ENCODE data around the gene NFASC. TPM values are rescaled to one million over a fixed set of nuclear protein-coding genes. Genes with fewer than 3 reads are reported as not detected.

The NFASC gene
- total RNA-seq, 1 experiment from 2014 or later = 0.03 TPM

GRCh38 chr1:204970937-204971336, 100.3 kb downstream of the NFASC start:
- H3K36me3 ChIP-seq = no peaks in the 10 kb centered on the region
- H3K4me1 ChIP-seq (replicated peaks) = no peaks in the 10 kb centered on the region
- H3K9me3 ChIP-seq (replicated peaks) = no peaks in the 10 kb centered on the region
- DNase-seq (ENCODE audit: low read depth in 1 of 2, low spot score in 2 of 2) = no peak
- no peak overlapping the region for H3K27ac ChIP-seq
- H3K27me3 ChIP-seq (replicated peaks) = peaks cover 7% of the 10 kb centered on the region; the same call in 1 of the 2 replicates
- H3K4me3 ChIP-seq = no peak overlapping the region

- Histone ChIP-seq H3K36me3 (no peaks in the 10 kb centered on the region), H3K27me3 (replicated peaks) (peaks cover 7% of the 10 kb centered on the region; the same call in 1 of the 2 replicates), H3K4me1 (replicated peaks) (no peaks in the 10 kb centered on the region), H3K9me3 (replicated peaks) (no peaks in the 10 kb centered on the region), H3K27ac (no peak overlapping the region), H3K4me3 (no peak overlapping the region)
- no peak for DNase-seq (ENCODE audit: low read depth in 1 of 2, low spot score in 2 of 2)
These were observed 101.1 kb downstream of the NFASC start for GRCh38 chr1:204971517-204972336.

- no peak for DNase-seq (ENCODE audit: low read depth in 1 of 2, low spot score in 2 of 2)
- H3K4me3 ChIP-seq = no peak overlapping the region
These were observed 101.8 kb downstream of the NFASC start for GRCh38 chr1:204972426-204972825.

GRCh38 chr1:204973449-204973848, 102.8 kb downstream of the NFASC start:
- Histone ChIP-seq H3K4me1 (replicated peaks) (no peaks in the 10 kb centered on the region), H3K9me3 (replicated peaks) (no peaks in the 10 kb centered on the region), H3K27ac (no peak overlapping the region), H3K4me3 (no peak overlapping the region), H3K27me3 (replicated peaks) (peaks cover 7% of the 10 kb centered on the region; the same call in 1 of the 2 replicates), H3K36me3 (no peaks in the 10 kb centered on the region)
- DNase-seq (ENCODE audit: low read depth in 1 of 2, low spot score in 2 of 2) = no peak

More at GRCh38 chr1:204972426-204972825, 101.8 kb downstream of the NFASC start:
- Histone ChIP-seq H3K27ac (no peak overlapping the region), H3K36me3 (no peaks in the 10 kb centered on the region), H3K27me3 (replicated peaks) (peaks cover 7% of the 10 kb centered on the region; the same call in 1 of the 2 replicates), H3K4me1 (replicated peaks) (no peaks in the 10 kb centered on the region), H3K9me3 (replicated peaks) (no peaks in the 10 kb centered on the region)

- Histone ChIP-seq H3K4me3 (no peak overlapping the region), H3K27me3 (replicated peaks) (peaks cover 7% of the 10 kb centered on the region; the same call in 1 of the 2 replicates)
These were observed 103.7 kb downstream of the NFASC start for GRCh38 chr1:204974327-204974726.

GRCh38 chr1:204975021-204975420, 104.4 kb downstream of the NFASC start:
- no peak overlapping the region for H3K4me3 ChIP-seq

More at GRCh38 chr1:204974327-204974726, 103.7 kb downstream of the NFASC start:
- Histone ChIP-seq H3K4me1 (replicated peaks) (no peaks in the 10 kb centered on the region), H3K36me3 (no peaks in the 10 kb centered on the region), H3K27ac (no peak overlapping the region), H3K9me3 (replicated peaks) (no peaks in the 10 kb centered on the region)
- no peak for DNase-seq (ENCODE audit: low read depth in 1 of 2, low spot score in 2 of 2)

GRCh38 chr1:204975568-204976235, 105.0 kb downstream of the NFASC start:
- H3K4me3 ChIP-seq = no peak overlapping the region
- H3K27ac ChIP-seq = no peak overlapping the region
- H3K36me3 ChIP-seq = no peaks in the 10 kb centered on the region
- DNase-seq (ENCODE audit: low read depth in 1 of 2, low spot score in 2 of 2) = peak; percentile 31 to 56
- peaks cover 16% of the 10 kb centered on the region for H3K27me3 ChIP-seq (replicated peaks)
- H3K9me3 ChIP-seq (replicated peaks) = no peaks in the 10 kb centered on the region
- H3K4me1 ChIP-seq (replicated peaks) = no peaks in the 10 kb centered on the region

More at GRCh38 chr1:204975021-204975420, 104.4 kb downstream of the NFASC start:
- no peaks in the 10 kb centered on the region for H3K9me3 ChIP-seq (replicated peaks)
- DNase-seq (ENCODE audit: low read depth in 1 of 2, low spot score in 2 of 2) = no peak
- peaks cover 13% of the 10 kb centered on the region for H3K27me3 ChIP-seq (replicated peaks)
- H3K36me3 ChIP-seq = no peaks in the 10 kb centered on the region
- no peak overlapping the region for H3K27ac ChIP-seq
- no peaks in the 10 kb centered on the region for H3K4me1 ChIP-seq (replicated peaks)

GRCh38 chr1:204976646-204977045, 106.0 kb downstream of the NFASC start:
- Histone ChIP-seq H3K9me3 (replicated peaks) (no peaks in the 10 kb centered on the region), H3K27ac (no peak overlapping the region), H3K4me1 (replicated peaks) (no peaks in the 10 kb centered on the region), H3K36me3 (no peaks in the 10 kb centered on the region), H3K4me3 (no peak overlapping the region), H3K27me3 (replicated peaks) (peaks cover 18% of the 10 kb centered on the region)
- DNase-seq (ENCODE audit: low read depth in 1 of 2, low spot score in 2 of 2) = no peak

- Histone ChIP-seq H3K9me3 (replicated peaks) (no peaks in the 10 kb centered on the region), H3K4me1 (replicated peaks) (no peaks in the 10 kb centered on the region), H3K27ac (no peak overlapping the region), H3K36me3 (no peaks in the 10 kb centered on the region), H3K4me3 (no peak overlapping the region), H3K27me3 (replicated peaks) (peaks cover 18% of the 10 kb centered on the region)
- DNase-seq (ENCODE audit: low read depth in 1 of 2, low spot score in 2 of 2) = no peak
These were observed 106.7 kb downstream of the NFASC start for GRCh38 chr1:204977318-204977717.

GRCh38 chr1:204978782-204979181, 108.1 kb downstream of the NFASC start:
- no peaks in the 10 kb centered on the region for H3K9me3 ChIP-seq (replicated peaks)
- no peak overlapping the region for H3K4me3 ChIP-seq
- no peaks in the 10 kb centered on the region for H3K36me3 ChIP-seq
- no peaks in the 10 kb centered on the region for H3K4me1 ChIP-seq (replicated peaks)
- H3K27ac ChIP-seq = no peak overlapping the region
- DNase-seq (ENCODE audit: low read depth in 1 of 2, low spot score in 2 of 2) = no peak
- H3K27me3 ChIP-seq (replicated peaks) = peaks cover 14% of the 10 kb centered on the region

- peaks cover 14% of the 10 kb centered on the region for H3K27me3 ChIP-seq (replicated peaks)
- DNase-seq (ENCODE audit: low read depth in 1 of 2, low spot score in 2 of 2) = no peak
- H3K27ac ChIP-seq = no peak overlapping the region
- no peaks in the 10 kb centered on the region for H3K36me3 ChIP-seq
- H3K9me3 ChIP-seq (replicated peaks) = no peaks in the 10 kb centered on the region
- no peak overlapping the region for H3K4me3 ChIP-seq
- H3K4me1 ChIP-seq (replicated peaks) = no peaks in the 10 kb centered on the region
These were observed 108.6 kb downstream of the NFASC start for GRCh38 chr1:204979306-204979705.

- no peaks in the 10 kb centered on the region for H3K4me1 ChIP-seq (replicated peaks)
- no peak overlapping the region for H3K4me3 ChIP-seq
- no peaks in the 10 kb centered on the region for H3K36me3 ChIP-seq
- no peak overlapping the region for H3K27ac ChIP-seq
- no peak for DNase-seq (ENCODE audit: low read depth in 1 of 2, low spot score in 2 of 2)
- H3K9me3 ChIP-seq (replicated peaks) = no peaks in the 10 kb centered on the region
- H3K27me3 ChIP-seq (replicated peaks) = peaks cover 14% of the 10 kb centered on the region
These were observed 109.4 kb downstream of the NFASC start for GRCh38 chr1:204979891-204980649.

GRCh38 chr1:204980840-204981405, 110.3 kb downstream of the NFASC start:
- H3K4me1 ChIP-seq (replicated peaks) = no peaks in the 10 kb centered on the region
- H3K27me3 ChIP-seq (replicated peaks) = peaks cover 14% of the 10 kb centered on the region
- no peak for DNase-seq (ENCODE audit: low read depth in 1 of 2, low spot score in 2 of 2)
- no peaks in the 10 kb centered on the region for H3K36me3 ChIP-seq
- H3K27ac ChIP-seq = no peak overlapping the region
- H3K4me3 ChIP-seq = no peak overlapping the region
- no peaks in the 10 kb centered on the region for H3K9me3 ChIP-seq (replicated peaks)
